Measurements from ENCODE around the gene RIMBP3C.
"Not testable (repeated sequence)": the region's sequence is repeated elsewhere in the genome, so short reads cannot be mapped to it uniquely, and the experiment has no call there.

GRCh38 chr22:21512022-21512421 lies 39.2 kb downstream of the RIMBP3C start:
- TF ChIP-seq CTCF (IDR thresholded peaks at IDR 0.05 in 4 of 5, conservative IDR thresholded peaks at IDR 0.05 in 1 of 5); POLR2A (IDR thresholded peaks at IDR 0.05): not testable (repeated sequence)

All from gastrocnemius medialis (tissue), 4 donors.